Astrocyte of the cerebellum (primary cell): ENCODE results near the gene PPP1R1A.

Source experiments
- DNase-seq: peaks from one replicate; pipeline ENCODE4 v3.0.0-alpha.2; 2011; ENCODE audit warnings: low read depth
- H3K4me3 ChIP-seq: 2 replicates; pipeline ENCODE4 v1.5.1; 2011; ENCODE audit warnings: mild to moderate bottlenecking, low read depth, low read length, moderate library complexity
- CTCF ChIP-seq: IDR thresholded peaks from 2 replicates; pipeline ENCODE4 v1.5.1; 2012; ENCODE audit warnings: low read length, low read depth, moderate library complexity, mild to moderate bottlenecking; ENCODE audit errors: missing control alignments
- in situ Hi-C: cut with HindIII; loops from 2 replicates; pipeline ENCODE4 v1.10.0; 2017; ENCODE audit warnings: low sequenced_read_pairs

The PPP1R1A gene

GRCh38 chr12:54588110-54588889 lies at the start of gene PPP1R1A:
Gene PPP1R1A, minus strand, starts transcription at chr12:54588659. Its CDS starts 171 bp downstream, at chr12:54588488.
- no peak for TF ChIP-seq CTCF
- peak within 1 kb of the TSS; percentile 21 for H3K4me3 ChIP-seq
- in situ Hi-C loops = no loop called here

GRCh38 chr12:54634795-54635194 lies 46.3 kb upstream of the PPP1R1A start, which contains the start of gene LACRT:
Gene LACRT, minus strand, starts transcription at chr12:54634895. Its CDS starts 54 bp downstream, at chr12:54634841.
- no peak for DNase-seq
- no peak within 1 kb of the TSS for H3K4me3 ChIP-seq
- TF ChIP-seq CTCF = no peak
- in situ Hi-C loops = no loop called here

More at GRCh38 chr12:54588110-54588889, at the start of gene PPP1R1A:
- DNase-seq = no peak

GRCh38 chr12:54631988-54632728 lies 43.7 kb upstream of the PPP1R1A start:
- in situ Hi-C loops = no loop called here
- no peak overlapping the region for H3K4me3 ChIP-seq
- no peak for DNase-seq
- TF ChIP-seq CTCF = no peak

GRCh38 chr12:54631551-54631950 lies 43.1 kb upstream of the PPP1R1A start:
- DNase-seq = no peak
- in situ Hi-C loops = no loop called here
- no peak for TF ChIP-seq CTCF

GRCh38 chr12:54629925-54630324 lies 41.5 kb upstream of the PPP1R1A start:
- in situ Hi-C loops = no loop called here
- TF ChIP-seq CTCF = no peak
- H3K4me3 ChIP-seq = no peak overlapping the region
- no peak for DNase-seq

More at GRCh38 chr12:54631551-54631950, 43.1 kb upstream of the PPP1R1A start:
- no peak overlapping the region for H3K4me3 ChIP-seq

- TF ChIP-seq CTCF = no peak
- H3K4me3 ChIP-seq = no peak overlapping the region
- DNase-seq = no peak
- in situ Hi-C loops = no loop called here
Observed at GRCh38 chr12:54628186-54628846, 39.9 kb upstream of the PPP1R1A start.
